ENCODE data around the gene CLCNKB. TPM values are rescaled to one million over a fixed set of nuclear protein-coding genes. Genes with fewer than 3 reads are reported as not detected.

Gene CLCNKB
- total RNA-seq, 4 donors from 2014 or later = 0.41 to 1.9 (median 1.2) TPM; not detected in 1

DNA sequence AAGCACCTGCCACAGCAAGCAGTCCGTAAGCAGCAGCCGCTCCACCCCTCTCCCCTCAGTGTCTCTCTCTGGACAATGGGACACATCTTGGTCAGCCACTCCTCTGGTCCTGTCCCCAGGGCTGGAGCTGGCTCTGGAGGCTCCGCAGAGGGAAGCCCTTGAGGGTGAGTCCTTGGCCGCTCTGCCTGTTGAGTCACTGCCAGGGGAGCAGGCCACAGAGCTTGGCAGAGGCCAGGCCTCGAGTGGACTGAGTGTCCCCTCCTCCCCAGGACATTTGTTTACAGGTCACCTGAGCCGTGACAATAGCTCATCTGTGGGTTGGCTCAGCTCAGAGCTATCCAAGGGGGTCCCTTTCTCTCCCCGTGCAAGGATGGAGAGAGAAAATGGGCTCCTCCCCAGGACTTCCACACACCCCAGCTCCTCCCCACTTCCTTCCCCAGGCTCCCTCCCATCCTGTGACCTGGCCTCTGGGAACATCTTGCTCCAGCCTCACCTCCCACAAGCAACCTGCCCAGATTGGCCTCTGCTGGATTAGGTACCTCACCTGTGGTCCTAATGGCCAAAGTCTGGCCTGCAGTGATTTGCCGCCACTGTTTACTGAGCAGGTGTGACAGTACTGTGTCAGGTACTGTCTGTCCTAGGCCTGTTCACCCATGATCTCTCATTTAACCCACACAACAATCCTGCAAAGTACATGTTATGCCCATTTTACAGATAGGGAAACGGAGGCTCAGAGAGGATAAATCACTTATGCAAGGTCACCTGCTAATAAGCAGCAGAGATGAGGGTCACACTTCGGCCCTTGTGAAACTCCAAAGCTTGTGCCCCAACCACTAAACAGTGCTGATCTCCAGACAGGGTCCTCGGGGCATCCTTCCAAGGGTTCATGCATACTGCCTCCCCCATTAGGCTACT is 25.0 kb downstream of the CLCNKB start:
- no peak for DNase-seq
- Histone ChIP-seq H3K27ac (no peak overlapping the region), H3K27me3 (no peaks in the 10 kb centered on the region), H3K9me3 (no peaks in the 10 kb centered on the region), H3K4me1 (peaks cover 0 to 6% of the 10 kb centered on the region in 2 donors), H3K4me3 (no peak overlapping the region), H3K36me3 (no peaks in the 10 kb centered on the region)
- intact Hi-C loops (cut with DNase I; ENCODE audit: low total_unique reads) = no loop called here
- no peak for TF ChIP-seq POLR2A (IDR thresholded peaks at IDR 0.05)
- TF ChIP-seq, protein P1, sequence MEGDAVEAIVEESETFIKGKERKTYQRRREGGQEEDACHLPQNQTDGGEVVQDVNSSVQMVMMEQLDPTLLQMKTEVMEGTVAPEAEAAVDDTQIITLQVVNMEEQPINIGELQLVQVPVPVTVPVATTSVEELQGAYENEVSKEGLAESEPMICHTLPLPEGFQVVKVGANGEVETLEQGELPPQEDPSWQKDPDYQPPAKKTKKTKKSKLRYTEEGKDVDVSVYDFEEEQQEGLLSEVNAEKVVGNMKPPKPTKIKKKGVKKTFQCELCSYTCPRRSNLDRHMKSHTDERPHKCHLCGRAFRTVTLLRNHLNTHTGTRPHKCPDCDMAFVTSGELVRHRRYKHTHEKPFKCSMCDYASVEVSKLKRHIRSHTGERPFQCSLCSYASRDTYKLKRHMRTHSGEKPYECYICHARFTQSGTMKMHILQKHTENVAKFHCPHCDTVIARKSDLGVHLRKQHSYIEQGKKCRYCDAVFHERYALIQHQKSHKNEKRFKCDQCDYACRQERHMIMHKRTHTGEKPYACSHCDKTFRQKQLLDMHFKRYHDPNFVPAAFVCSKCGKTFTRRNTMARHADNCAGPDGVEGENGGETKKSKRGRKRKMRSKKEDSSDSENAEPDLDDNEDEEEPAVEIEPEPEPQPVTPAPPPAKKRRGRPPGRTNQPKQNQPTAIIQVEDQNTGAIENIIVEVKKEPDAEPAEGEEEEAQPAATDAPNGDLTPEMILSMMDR (IDR thresholded peaks at IDR 0.05) = no peak

DNA sequence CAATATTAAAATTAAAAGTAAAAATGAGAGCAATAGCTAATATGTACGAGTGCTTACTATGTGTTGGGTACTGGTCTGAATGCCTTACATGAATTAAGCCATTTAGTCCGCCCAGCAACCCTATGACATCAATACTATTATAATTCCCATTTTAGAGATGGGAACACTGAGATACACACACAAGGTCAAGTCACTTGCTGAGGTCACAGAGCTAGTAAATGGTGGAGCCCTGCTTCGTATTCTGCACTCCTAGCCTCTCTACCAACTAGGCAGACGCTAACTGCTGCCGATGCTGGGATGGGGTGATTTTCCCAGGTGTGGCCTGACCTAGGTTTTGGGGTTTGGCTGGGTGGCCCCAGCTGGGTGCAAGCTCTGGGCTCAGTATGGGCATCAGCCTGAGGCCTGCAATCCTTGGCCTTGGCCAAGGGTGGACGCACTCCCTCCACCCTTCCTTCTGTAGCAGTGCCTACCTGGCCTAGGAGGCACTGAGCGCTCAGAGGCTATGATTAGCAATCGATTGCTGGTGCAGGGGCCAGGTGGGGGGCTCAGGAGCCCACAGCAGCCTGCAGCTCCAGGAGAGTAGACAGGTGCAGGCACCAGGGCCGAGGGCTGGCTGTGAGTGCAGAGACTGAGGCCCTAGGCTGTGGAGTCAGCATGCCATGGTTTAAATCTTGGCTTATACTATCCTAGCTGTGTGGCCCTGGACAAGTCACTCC is 27.2 kb downstream of the CLCNKB start:
- intact Hi-C loops (cut with DNase I; ENCODE audit: low total_unique reads) = loop anchor here (5.0 to 10.0 kb wide), 2 partner anchors 48 to 174 kb away; partner anchors contain the start of gene CLCNKA
- TF ChIP-seq, protein P1 (IDR thresholded peaks at IDR 0.05) = no peak
- no peak for TF ChIP-seq POLR2A (IDR thresholded peaks at IDR 0.05)
- no peaks in the 10 kb centered on the region for H3K36me3 ChIP-seq
- no peaks in the 10 kb centered on the region for H3K27me3 ChIP-seq
- no peak overlapping the region for H3K4me3 ChIP-seq
- no peak for DNase-seq
- H3K4me1 ChIP-seq = peaks cover 4 to 11% of the 10 kb centered on the region in 2 donors
- H3K9me3 ChIP-seq = no peaks in the 10 kb centered on the region
- H3K27ac ChIP-seq = no peak overlapping the region

- Histone ChIP-seq H3K27me3 (no peaks in the 10 kb centered on the region), H3K36me3 (no peaks in the 10 kb centered on the region), H3K27ac (no peak overlapping the region), H3K9me3 (no peaks in the 10 kb centered on the region), H3K4me1 (peaks cover 4 to 11% of the 10 kb centered on the region in 2 donors), H3K4me3 (no peak overlapping the region)
- DNase-seq = no peak
- TF ChIP-seq, protein P1 (IDR thresholded peaks at IDR 0.05) = no peak
- no peak for TF ChIP-seq POLR2A (IDR thresholded peaks at IDR 0.05)
- intact Hi-C loops (cut with DNase I; ENCODE audit: low total_unique reads) = loop anchor here (5.0 to 10.0 kb wide), 2 partner anchors 49 to 173 kb away; partner anchors contain the start of gene CLCNKA
Measured at GRCh38 chr1:16071614-16072013, 28.0 kb downstream of the CLCNKB start.

DNA sequence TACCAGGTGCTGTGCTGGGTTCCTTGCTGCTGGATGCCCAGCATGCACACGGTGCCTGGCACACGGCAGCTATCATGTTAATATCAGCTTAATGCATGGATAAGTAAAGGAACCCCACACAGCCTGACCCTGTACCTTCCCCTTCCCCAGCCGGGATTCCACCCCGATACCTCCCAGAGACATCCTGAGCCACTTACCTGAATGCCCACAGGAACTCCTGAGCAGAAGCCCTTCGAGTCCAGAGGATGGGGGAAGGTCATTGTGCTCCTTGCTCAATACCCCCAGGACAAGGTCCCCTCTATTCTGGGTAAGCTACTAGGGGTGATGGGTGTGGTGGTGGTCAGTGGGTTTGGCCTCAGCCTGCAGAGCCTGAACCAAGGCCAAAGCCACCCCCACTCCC is 28.5 kb downstream of the CLCNKB start:
- no peaks in the 10 kb centered on the region for H3K9me3 ChIP-seq
- no peak for DNase-seq
- intact Hi-C loops (cut with DNase I; ENCODE audit: low total_unique reads) = loop anchor here (5.0 to 10.0 kb wide), 2 partner anchors 50 to 173 kb away; partner anchors contain the start of gene CLCNKA
- no peaks in the 10 kb centered on the region for H3K36me3 ChIP-seq
- peaks cover 4 to 11% of the 10 kb centered on the region in 2 donors for H3K4me1 ChIP-seq
- no peak overlapping the region for H3K4me3 ChIP-seq
- TF ChIP-seq, protein P1 (IDR thresholded peaks at IDR 0.05) = no peak
- no peak for TF ChIP-seq POLR2A (IDR thresholded peaks at IDR 0.05)
- no peaks in the 10 kb centered on the region for H3K27me3 ChIP-seq
- no peak overlapping the region for H3K27ac ChIP-seq
